Measurements from ENCODE around the gene MUC5B. TPM values are rescaled to one million over a fixed set of nuclear protein-coding genes. Genes with fewer than 3 reads are reported as not detected.

MUC5B gene
- total and polyA plus RNA-seq, 5 donors from 2014 or later: not detected

DNA sequence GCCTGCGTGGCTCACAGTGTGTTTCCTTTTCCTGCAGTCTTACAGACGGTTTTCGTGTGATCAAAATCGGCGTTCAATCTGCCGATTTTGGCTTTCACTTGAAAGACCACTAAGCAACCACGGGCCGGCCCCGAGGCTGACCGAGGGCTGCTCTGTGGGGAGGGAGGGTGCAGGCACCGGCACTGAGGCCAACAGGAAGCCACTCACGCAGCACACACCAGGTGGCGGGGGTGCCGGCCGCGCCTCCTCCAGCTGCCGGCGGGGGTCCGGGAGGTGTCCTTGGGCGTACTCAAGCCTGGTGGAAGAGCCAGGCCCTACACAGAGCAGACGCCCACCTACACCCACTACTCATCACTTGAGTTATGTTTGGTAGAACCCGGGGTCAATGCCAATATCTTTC lies 72.2 kb downstream of the MUC5B start:
- H3K27me3 ChIP-seq (ENCODE audit: control insufficient read depth, insufficient read depth, low read length): no peaks in the 10 kb centered on the region
- no peaks in the 10 kb centered on the region for H3K9me3 ChIP-seq (ENCODE audit: control insufficient read depth in 2 of 2, low read length in 2 of 2)
- no peaks in the 10 kb centered on the region for H3K4me1 ChIP-seq (ENCODE audit: control insufficient read depth, insufficient read depth, low read length, poor library complexity, severe bottlenecking)
- Mint-ChIP-seq H3K9me3 (no peaks in the 10 kb centered on the region), H3K27me3 (no peaks in the 10 kb centered on the region), H3K4me1 (peaks cover 0 to 8% (median 7%) of the 10 kb centered on the region in 4 donors), H3K36me3 (peaks cover 8% of the 10 kb centered on the region), H3K27ac (no peak overlapping the region), H3K4me3 (no peak overlapping the region)
- H3K27ac ChIP-seq (ENCODE audit: insufficient read depth, low read length, poor library complexity, severe bottlenecking): no peak overlapping the region
- DNase-seq (no peak), ATAC-seq (ENCODE audit: low read depth in 2 of 2) (no peak)
- H3K4me3 ChIP-seq (ENCODE audit: low read depth, low read length): no peak overlapping the region
- H3K36me3 ChIP-seq (ENCODE audit: control insufficient read depth, insufficient read depth, low read length): peaks cover 36% of the 10 kb centered on the region

- Mint-ChIP-seq H3K27me3 (no peaks in the 10 kb centered on the region), H3K9me3 (no peaks in the 10 kb centered on the region), H3K4me3 (no peak overlapping the region), H3K27ac (no peak overlapping the region), H3K36me3 (peaks cover 8% of the 10 kb centered on the region), H3K4me1 (peaks cover 3 to 8% (median 8%) of the 10 kb centered on the region in 4 donors)
- H3K9me3 ChIP-seq (ENCODE audit: control insufficient read depth in 2 of 2, low read length in 2 of 2): no peaks in the 10 kb centered on the region
- no peak overlapping the region for H3K4me3 ChIP-seq (ENCODE audit: low read depth, low read length)
- ATAC-seq (ENCODE audit: low read depth in 2 of 2) (no peak), DNase-seq (no peak)
- no peaks in the 10 kb centered on the region for H3K27me3 ChIP-seq (ENCODE audit: control insufficient read depth, insufficient read depth, low read length)
- H3K27ac ChIP-seq (ENCODE audit: insufficient read depth, low read length, poor library complexity, severe bottlenecking): no peak overlapping the region
- H3K36me3 ChIP-seq (ENCODE audit: control insufficient read depth, insufficient read depth, low read length): peaks cover 31% of the 10 kb centered on the region
- H3K4me1 ChIP-seq (ENCODE audit: control insufficient read depth, insufficient read depth, low read length, poor library complexity, severe bottlenecking): no peaks in the 10 kb centered on the region
These were observed 72.7 kb downstream of the MUC5B start for GRCh38 chr11:1295591-1295990.

DNA sequence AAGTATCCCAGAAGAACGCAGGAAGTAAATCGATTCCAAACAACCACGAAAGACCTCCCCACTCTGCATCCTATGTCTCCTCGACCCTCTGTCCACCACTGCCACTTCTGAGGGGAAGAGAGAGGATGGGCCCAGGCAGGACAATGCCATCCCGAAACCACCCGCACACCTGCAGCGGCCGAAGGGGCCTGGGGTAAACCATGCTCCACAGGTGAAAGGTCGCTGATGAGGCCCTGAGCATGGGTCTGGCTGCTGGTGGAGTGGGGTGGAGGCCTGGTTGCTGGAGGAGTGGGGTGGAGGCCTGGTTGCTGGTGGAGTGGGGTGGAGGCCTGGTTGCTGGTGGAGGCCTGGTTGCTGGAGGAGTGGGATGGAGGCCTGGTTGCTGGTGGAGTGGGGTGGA lies 73.4 kb downstream of the MUC5B start:
- H3K4me3 Mint-ChIP-seq: no peak overlapping the region
- no peaks in the 10 kb centered on the region for H3K27me3 Mint-ChIP-seq
- no peaks in the 10 kb centered on the region for H3K4me1 ChIP-seq (ENCODE audit: control insufficient read depth, insufficient read depth, low read length, poor library complexity, severe bottlenecking)
- H3K27ac ChIP-seq (ENCODE audit: insufficient read depth, low read length, poor library complexity, severe bottlenecking): no peak overlapping the region
- peaks cover 7 to 10% (median 8%) of the 10 kb centered on the region in 4 donors for H3K4me1 Mint-ChIP-seq
- H3K4me3 ChIP-seq (ENCODE audit: low read depth, low read length): no peak overlapping the region
- no peak for ATAC-seq (ENCODE audit: low read depth in 2 of 2)
- no peaks in the 10 kb centered on the region for H3K9me3 ChIP-seq (ENCODE audit: control insufficient read depth in 2 of 2, low read length in 2 of 2)
- H3K9me3 Mint-ChIP-seq: no peaks in the 10 kb centered on the region
- peaks cover 26% of the 10 kb centered on the region for H3K36me3 ChIP-seq (ENCODE audit: control insufficient read depth, insufficient read depth, low read length)
- no peak overlapping the region for H3K27ac Mint-ChIP-seq
- DNase-seq: no peak
- H3K36me3 Mint-ChIP-seq: peaks cover 5% of the 10 kb centered on the region
- H3K27me3 ChIP-seq (ENCODE audit: control insufficient read depth, insufficient read depth, low read length): no peaks in the 10 kb centered on the region

GRCh38 chr11:1297011-1297575 lies 74.2 kb downstream of the MUC5B start:
- Histone ChIP-seq H3K36me3 (ENCODE audit: control insufficient read depth, insufficient read depth, low read length) (peaks cover 26% of the 10 kb centered on the region), H3K4me3 (ENCODE audit: low read depth, low read length) (no peak overlapping the region), H3K27ac (ENCODE audit: insufficient read depth, low read length, poor library complexity, severe bottlenecking) (no peak overlapping the region), H3K4me1 (ENCODE audit: control insufficient read depth, insufficient read depth, low read length, poor library complexity, severe bottlenecking) (no peaks in the 10 kb centered on the region), H3K27me3 (ENCODE audit: control insufficient read depth, insufficient read depth, low read length) (no peaks in the 10 kb centered on the region), H3K9me3 (ENCODE audit: control insufficient read depth in 2 of 2, low read length in 2 of 2) (no peaks in the 10 kb centered on the region)
- Mint-ChIP-seq H3K36me3 (peaks cover 5% of the 10 kb centered on the region), H3K9me3 (no peaks in the 10 kb centered on the region), H3K27ac (no peak overlapping the region), H3K27me3 (no peaks in the 10 kb centered on the region), H3K4me1 (peaks cover 7 to 17% (median 9%) of the 10 kb centered on the region in 4 donors), H3K4me3 (no peak overlapping the region)
- ATAC-seq (ENCODE audit: low read depth in 2 of 2) (no peak), DNase-seq (no peak)

- H3K36me3 Mint-ChIP-seq: peaks cover 2% of the 10 kb centered on the region
- ATAC-seq (ENCODE audit: low read depth in 2 of 2) (no peak), DNase-seq (no peak)
- Histone ChIP-seq H3K9me3 (ENCODE audit: control insufficient read depth in 2 of 2, low read length in 2 of 2) (no peaks in the 10 kb centered on the region), H3K27ac (ENCODE audit: insufficient read depth, low read length, poor library complexity, severe bottlenecking) (no peak overlapping the region), H3K36me3 (ENCODE audit: control insufficient read depth, insufficient read depth, low read length) (peaks cover 21% of the 10 kb centered on the region), H3K4me1 (ENCODE audit: control insufficient read depth, insufficient read depth, low read length, poor library complexity, severe bottlenecking) (no peaks in the 10 kb centered on the region), H3K4me3 (ENCODE audit: low read depth, low read length) (no peak overlapping the region), H3K27me3 (ENCODE audit: control insufficient read depth, insufficient read depth, low read length) (no peaks in the 10 kb centered on the region)
- H3K27me3 Mint-ChIP-seq: no peaks in the 10 kb centered on the region
- H3K4me3 Mint-ChIP-seq: no peak overlapping the region
- H3K27ac Mint-ChIP-seq: no peak overlapping the region
- no peaks in the 10 kb centered on the region for H3K9me3 Mint-ChIP-seq
- peaks cover 7 to 22% (median 8%) of the 10 kb centered on the region in 4 donors for H3K4me1 Mint-ChIP-seq
These were observed 75.0 kb downstream of the MUC5B start for GRCh38 chr11:1297576-1298473.

- no peaks in the 10 kb centered on the region for H3K4me1 ChIP-seq (ENCODE audit: control insufficient read depth, insufficient read depth, low read length, poor library complexity, severe bottlenecking)
- no peak overlapping the region for H3K4me3 ChIP-seq (ENCODE audit: low read depth, low read length)
- H3K9me3 ChIP-seq (ENCODE audit: control insufficient read depth in 2 of 2, low read length in 2 of 2): no peaks in the 10 kb centered on the region
- H3K27me3 ChIP-seq (ENCODE audit: control insufficient read depth, insufficient read depth, low read length): no peaks in the 10 kb centered on the region
- DNase-seq: no peak
- no peak overlapping the region for H3K27ac ChIP-seq (ENCODE audit: insufficient read depth, low read length, poor library complexity, severe bottlenecking)
- no peak for ATAC-seq (ENCODE audit: low read depth in 2 of 2)
- H3K36me3 ChIP-seq (ENCODE audit: control insufficient read depth, insufficient read depth, low read length): peaks cover 15% of the 10 kb centered on the region
- no peaks in the 10 kb centered on the region for H3K27me3 Mint-ChIP-seq
- H3K4me1 Mint-ChIP-seq: peaks cover 7 to 29% (median 9%) of the 10 kb centered on the region in 4 donors
- no peaks in the 10 kb centered on the region for H3K9me3 Mint-ChIP-seq
- no peak overlapping the region for H3K4me3 Mint-ChIP-seq
- H3K27ac Mint-ChIP-seq: no peak overlapping the region
- H3K36me3 Mint-ChIP-seq: peaks cover 5% of the 10 kb centered on the region
These were observed 76.0 kb downstream of the MUC5B start for GRCh38 chr11:1298695-1299492.

- Histone ChIP-seq H3K4me1 (ENCODE audit: control insufficient read depth, insufficient read depth, low read length, poor library complexity, severe bottlenecking) (no peaks in the 10 kb centered on the region), H3K9me3 (ENCODE audit: control insufficient read depth in 2 of 2, low read length in 2 of 2) (no peaks in the 10 kb centered on the region), H3K36me3 (ENCODE audit: control insufficient read depth, insufficient read depth, low read length) (peaks cover 14% of the 10 kb centered on the region), H3K27ac (ENCODE audit: insufficient read depth, low read length, poor library complexity, severe bottlenecking) (no peak overlapping the region), H3K27me3 (ENCODE audit: control insufficient read depth, insufficient read depth, low read length) (no peaks in the 10 kb centered on the region), H3K4me3 (ENCODE audit: low read depth, low read length) (no peak overlapping the region)
- peaks cover 7 to 33% (median 9%) of the 10 kb centered on the region in 4 donors for H3K4me1 Mint-ChIP-seq
- no peak overlapping the region for H3K4me3 Mint-ChIP-seq
- no peak for ATAC-seq (ENCODE audit: low read depth in 2 of 2)
- no peak overlapping the region for H3K27ac Mint-ChIP-seq
- H3K27me3 Mint-ChIP-seq: no peaks in the 10 kb centered on the region
- H3K9me3 Mint-ChIP-seq: peaks cover 0 to 1% (median 0%) of the 10 kb centered on the region in 7 donors
- peaks cover 5% of the 10 kb centered on the region for H3K36me3 Mint-ChIP-seq
- no peak for DNase-seq
These were observed 76.8 kb downstream of the MUC5B start for GRCh38 chr11:1299621-1300020.
